Mesendoderm (in vitro differentiated cells): Measurements from ENCODE around the gene MED31.

Experiments used
- DNase-seq: peaks from one replicate; pipeline ENCODE4 v3.0.0; 2013
- H2AK5ac ChIP-seq: 2 replicates; pipeline ENCODE4 v1.6.1; 2013; ENCODE audit warnings: low read length, inconsistent platforms
- H2BK120ac ChIP-seq: 2 replicates; pipeline ENCODE4 v1.6.1; 2013; ENCODE audit warnings: low read depth, mild to moderate bottlenecking, low read length, moderate library complexity, mixed read lengths
- H2BK15ac ChIP-seq: replicated peaks from 2 replicates; pipeline ENCODE4 v1.6.1; 2013; ENCODE audit warnings: low read depth, mild to moderate bottlenecking, moderate library complexity
- H2BK5ac ChIP-seq: 2 replicates; pipeline ENCODE4 v1.6.1; 2013; ENCODE audit warnings: low read length, inconsistent platforms
- H3K18ac ChIP-seq: 2 replicates; pipeline ENCODE4 v1.6.1; 2013; ENCODE audit warnings: mild to moderate bottlenecking, low read length, mixed read lengths
- H3K23ac ChIP-seq: one replicate; pipeline ENCODE4 v1.6.1; 2013; ENCODE audit warnings: low read length
- H3K27ac ChIP-seq: 2 replicates; pipeline ENCODE4 v1.5.1; 2013; ENCODE audit warnings: low read depth, mild to moderate bottlenecking, inconsistent platforms, low read length, moderate library complexity
- H3K27me3 ChIP-seq: 2 replicates; pipeline ENCODE4 v1.6.1; 2013; ENCODE audit warnings: low read length, control low read depth, mild to moderate bottlenecking, inconsistent platforms; ENCODE audit not compliant: insufficient read depth, poor library complexity
- H3K36me3 ChIP-seq: 2 replicates; pipeline ENCODE4 v1.6.1; 2013; ENCODE audit warnings: low read length, inconsistent platforms; ENCODE audit not compliant: control insufficient read depth, insufficient read depth
- H3K4ac ChIP-seq: one replicate; pipeline ENCODE4 v1.6.1; 2013; ENCODE audit warnings: low read depth, mild to moderate bottlenecking, low read length, moderate library complexity
- H3K4me1 ChIP-seq: 2 replicates; pipeline ENCODE4 v1.6.1; 2013; ENCODE audit warnings: low read depth, low read length, inconsistent platforms; ENCODE audit not compliant: control insufficient read depth
- H3K4me2 ChIP-seq: 2 replicates; pipeline ENCODE4 v1.6.1; 2013; ENCODE audit warnings: low read length
- H3K4me3 ChIP-seq: 2 replicates; pipeline ENCODE4 v1.5.1; 2013; ENCODE audit warnings: mild to moderate bottlenecking, low read length
- H3K56ac ChIP-seq: one replicate; pipeline ENCODE4 v1.6.1; 2013; ENCODE audit warnings: low read length
- H3K79me1 ChIP-seq: 2 replicates; pipeline ENCODE4 v1.6.1; 2013; ENCODE audit warnings: low read length, inconsistent platforms
- H3K79me2 ChIP-seq: 2 replicates; pipeline ENCODE4 v1.6.1; 2013; ENCODE audit warnings: mild to moderate bottlenecking, low read length; ENCODE audit not compliant: control insufficient read depth, insufficient read depth
- H3K9ac ChIP-seq: 2 replicates; pipeline ENCODE4 v1.6.1; 2013; ENCODE audit warnings: low read length, inconsistent platforms
- H4K5ac ChIP-seq: one replicate; pipeline ENCODE4 v1.6.1; 2013; ENCODE audit warnings: low read length
- H4K8ac ChIP-seq: one replicate; pipeline ENCODE4 v1.6.1; 2013; ENCODE audit warnings: low read depth, mild to moderate bottlenecking, control low read depth, low read length, moderate library complexity
- WGBS: extraction: QIAGEN DNeasy Blood & Tissue Kit; methylation state at CpG from one replicate; pipeline ENCODE4 v1.1.7; 2013; ENCODE audit warnings: low lambda C conversion rate, missing lambda C conversion rate; ENCODE audit not compliant: insufficient coverage; ENCODE audit errors: extremely low coverage; 5-methylcytosine and 5-hydroxymethylcytosine counted together

The MED31 gene

GRCh38 chr17:6669479-6670212, 18.2 kb upstream of the MED31 start:
- H3K23ac ChIP-seq = no peak overlapping the region
- peak; percentile 17 for DNase-seq
- no peak overlapping the region for H2BK5ac ChIP-seq
- no peak overlapping the region for H3K4me2 ChIP-seq
- no peak overlapping the region for H3K27ac ChIP-seq
- no peak overlapping the region for H4K5ac ChIP-seq
- H3K9ac ChIP-seq = no peak overlapping the region
- no peak overlapping the region for H2BK15ac ChIP-seq
- H4K8ac ChIP-seq = no peak overlapping the region
- H2AK5ac ChIP-seq = no peak overlapping the region
- no peaks in the 10 kb centered on the region for H3K79me1 ChIP-seq
- no peaks in the 10 kb centered on the region for H3K27me3 ChIP-seq
- no peak overlapping the region for H3K4ac ChIP-seq
- no peak overlapping the region for H3K56ac ChIP-seq
- no peak overlapping the region for H2BK120ac ChIP-seq
- H3K18ac ChIP-seq = no peak overlapping the region
- no CpG with 5 or more reads among the region's 10 CpGs for WGBS
- H3K36me3 ChIP-seq = no peaks in the 10 kb centered on the region
- H3K4me1 ChIP-seq = no peaks in the 10 kb centered on the region
- no peak overlapping the region for H3K4me3 ChIP-seq
- H3K79me2 ChIP-seq = no peaks in the 10 kb centered on the region

- Histone ChIP-seq H3K4me1 (no peaks in the 10 kb centered on the region), H3K4ac (no peak overlapping the region), H2BK5ac (no peak overlapping the region), H2BK15ac (no peak overlapping the region), H2AK5ac (no peak overlapping the region), H3K27ac (no peak overlapping the region), H3K9ac (no peak overlapping the region), H3K79me1 (no peaks in the 10 kb centered on the region), H4K5ac (no peak overlapping the region), H4K8ac (no peak overlapping the region), H2BK120ac (no peak overlapping the region), H3K4me3 (no peak overlapping the region), H3K36me3 (no peaks in the 10 kb centered on the region), H3K56ac (no peak overlapping the region), H3K23ac (no peak overlapping the region), H3K79me2 (no peaks in the 10 kb centered on the region), H3K27me3 (no peaks in the 10 kb centered on the region), H3K4me2 (no peak overlapping the region), H3K18ac (no peak overlapping the region)
- DNase-seq = no peak
- no CpG with 5 or more reads among the region's 14 CpGs for WGBS
Measured at GRCh38 chr17:6668727-6669425, 17.5 kb upstream of the MED31 start.

GRCh38 chr17:6668219-6668618, 16.8 kb upstream of the MED31 start:
- Histone ChIP-seq H3K79me2 (no peaks in the 10 kb centered on the region), H4K8ac (no peak overlapping the region), H3K27me3 (no peaks in the 10 kb centered on the region), H2BK15ac (no peak overlapping the region), H3K27ac (no peak overlapping the region), H4K5ac (no peak overlapping the region), H3K4me3 (no peak overlapping the region), H3K79me1 (no peaks in the 10 kb centered on the region), H3K4ac (no peak overlapping the region), H3K18ac (no peak overlapping the region), H2BK120ac (no peak overlapping the region), H2AK5ac (no peak overlapping the region), H3K4me2 (no peak overlapping the region), H3K56ac (no peak overlapping the region), H3K9ac (no peak overlapping the region), H3K36me3 (no peaks in the 10 kb centered on the region), H2BK5ac (no peak overlapping the region), H3K23ac (no peak overlapping the region), H3K4me1 (no peaks in the 10 kb centered on the region)
- WGBS = no CpG with 5 or more reads among the region's 17 CpGs
- DNase-seq = no peak

- H3K4ac ChIP-seq = no peak overlapping the region
- no peak overlapping the region for H3K18ac ChIP-seq
- H3K79me2 ChIP-seq = no peaks in the 10 kb centered on the region
- WGBS = no CpG with 5 or more reads among the region's 6 CpGs
- no peaks in the 10 kb centered on the region for H3K79me1 ChIP-seq
- no peak overlapping the region for H3K4me2 ChIP-seq
- H4K5ac ChIP-seq = no peak overlapping the region
- no peak overlapping the region for H3K9ac ChIP-seq
- H3K36me3 ChIP-seq = no peaks in the 10 kb centered on the region
- no peak overlapping the region for H3K56ac ChIP-seq
- H2BK15ac ChIP-seq = no peak overlapping the region
- no peak overlapping the region for H2BK5ac ChIP-seq
- no peak overlapping the region for H3K27ac ChIP-seq
- no peak overlapping the region for H2AK5ac ChIP-seq
- no peaks in the 10 kb centered on the region for H3K27me3 ChIP-seq
- H3K4me1 ChIP-seq = no peaks in the 10 kb centered on the region
- H2BK120ac ChIP-seq = no peak overlapping the region
- DNase-seq = no peak
- H3K23ac ChIP-seq = no peak overlapping the region
- H3K4me3 ChIP-seq = no peak overlapping the region
- H4K8ac ChIP-seq = no peak overlapping the region
Measured at GRCh38 chr17:6667516-6667915, 16.1 kb upstream of the MED31 start.

- DNase-seq = no peak
- H3K18ac ChIP-seq = no peak overlapping the region
- H2BK15ac ChIP-seq = no peak overlapping the region
- H2BK120ac ChIP-seq = no peak overlapping the region
- no peak overlapping the region for H4K8ac ChIP-seq
- no peak overlapping the region for H3K56ac ChIP-seq
- no peak overlapping the region for H3K9ac ChIP-seq
- H4K5ac ChIP-seq = no peak overlapping the region
- no peak overlapping the region for H3K23ac ChIP-seq
- H3K4ac ChIP-seq = no peak overlapping the region
- H3K4me1 ChIP-seq = no peaks in the 10 kb centered on the region
- no peak overlapping the region for H2AK5ac ChIP-seq
- H3K79me2 ChIP-seq = no peaks in the 10 kb centered on the region
- H3K27me3 ChIP-seq = no peaks in the 10 kb centered on the region
- no peak overlapping the region for H3K4me3 ChIP-seq
- no CpG with 5 or more reads among the region's 6 CpGs for WGBS
- H3K27ac ChIP-seq = no peak overlapping the region
- H3K4me2 ChIP-seq = no peak overlapping the region
- no peak overlapping the region for H2BK5ac ChIP-seq
- H3K36me3 ChIP-seq = no peaks in the 10 kb centered on the region
- no peaks in the 10 kb centered on the region for H3K79me1 ChIP-seq
Measured at GRCh38 chr17:6666557-6666956, 15.2 kb upstream of the MED31 start.
